Endothelial cell of umbilical vein (primary cell): ENCODE results near the gene PDHX. TPM values are rescaled to one million over a fixed set of nuclear protein-coding genes. Genes with fewer than 3 reads are reported as not detected.

Experiments
- BruUV-seq: library from RNA; stranded (reverse); fragments of 400-500 nt; replicated peaks from 2 replicates; lab custom pipeline; 2021; lab: Mats Ljungman, UMichigan
- CTCF ChIA-PET: fragments of 300-600, 350-600 bp; sonication (Branson Sonifier 250); formaldehyde crosslinking; loops from one replicate; lab custom pipeline; 2021; ENCODE audit warnings: antibody characterized with exemption, inconsistent platforms; lab: Charles Lee
- POLR2A ChIA-PET: fragments of 300-600, 350-600 bp; sonication (Branson Sonifier 250); formaldehyde crosslinking; loops from one replicate; lab custom pipeline; 2021; ENCODE audit warnings: antibody characterized with exemption, inconsistent platforms; lab: Charles Lee
- DNase-seq: peaks from one replicate; pipeline ENCODE4 v3.0.0-alpha.2; 2011; ENCODE audit warnings: low read depth, low spot score
- FAIRE-seq: peaks from 2 replicates; lab custom pipeline; 2011; peaks lifted over from hg19 to GRCh38; lab: Jason Lieb, UNC
- H2AFZ ChIP-seq: 2 replicates; pipeline ENCODE4 v1.6.0; 2012; ENCODE audit warnings: low read depth, low read length, control low read depth, inconsistent platforms
- H3K27ac ChIP-seq: 2 replicates; pipeline ENCODE4 v1.5.1; 2011; ENCODE audit warnings: low read depth, mild to moderate bottlenecking, control low read depth, low read length, moderate library complexity; ENCODE audit not compliant: insufficient read depth
- H3K27me3 ChIP-seq, 2 experiments: 2 replicates each; pipeline versions ENCODE4 v1.6.0 to v1.6.1; 2011; ENCODE audit warnings: low read length in 2 of 2, mixed read lengths in 1 of 2; ENCODE audit not compliant: control insufficient read depth in 2 of 2, insufficient read depth in 2 of 2
- H3K36me3 ChIP-seq, 2 experiments: 2 replicates in 1 of 2; 3 replicates in 1 of 2; pipeline ENCODE4 v1.5.1; 2011; ENCODE audit warnings: low read length in 2 of 2, mild to moderate bottlenecking in 1 of 2, moderate library complexity in 1 of 2; ENCODE audit not compliant: control insufficient read depth in 2 of 2, insufficient read depth in 2 of 2; ENCODE audit errors: extremely low read depth in 1 of 2
- H3K4me1 ChIP-seq: 3 replicates; pipeline ENCODE4 v1.5.1; 2011; ENCODE audit warnings: mild to moderate bottlenecking, low read length; ENCODE audit not compliant: control insufficient read depth, insufficient read depth; ENCODE audit errors: extremely low read depth
- H3K4me2 ChIP-seq: 2 replicates; pipeline ENCODE4 v1.6.1; 2011; ENCODE audit warnings: low read length, control low read depth, mixed read lengths; ENCODE audit not compliant: insufficient read depth
- H3K4me3 ChIP-seq, 3 experiments: fragments of 200-600 bp in 1 of 3; sonication (generic), shearing (Covaris generic) in 1 of 3; replicated peaks in 1 of 3; 2 replicates each; pipeline ENCODE4 v1.5.1; 2011 to 2016; ENCODE audit warnings: control low read depth in 3 of 3, low read length in 3 of 3, mild to moderate bottlenecking in 2 of 3, inconsistent platforms in 1 of 3, low read depth in 1 of 3, moderate library complexity in 1 of 3; ENCODE audit not compliant: insufficient read depth in 1 of 3
- H3K79me2 ChIP-seq: 2 replicates; pipeline ENCODE4 v1.6.0; 2012; ENCODE audit warnings: low read length, inconsistent platforms; ENCODE audit not compliant: control insufficient read depth, insufficient read depth
- H3K9ac ChIP-seq: replicated peaks from 2 replicates; pipeline ENCODE3; 2011; ENCODE audit warnings: low read length, control low read depth; ENCODE audit not compliant: insufficient read depth; ENCODE audit errors: extremely low read depth
- H3K9me1 ChIP-seq: replicated peaks from 3 replicates; pipeline ENCODE4 v1.6.0; 2011; ENCODE audit warnings: mild to moderate bottlenecking, low read length; ENCODE audit not compliant: control insufficient read depth, insufficient read depth; ENCODE audit errors: extremely low read depth
- H3K9me3 ChIP-seq: replicated peaks from 2 replicates; pipeline ENCODE4 v1.5.1; 2012; ENCODE audit warnings: low read length, inconsistent platforms; ENCODE audit not compliant: control insufficient read depth, insufficient read depth
- H4K20me1 ChIP-seq: replicated peaks from 2 replicates; pipeline ENCODE3; 2011; ENCODE audit warnings: mild to moderate bottlenecking, low read length; ENCODE audit not compliant: control insufficient read depth, insufficient read depth; ENCODE audit errors: extremely low read depth
- EZH2 ChIP-seq: IDR thresholded peaks from 2 replicates; pipeline ENCODE4 v1.6.1; 2012; ENCODE audit warnings: borderline replicate concordance, low read depth, mild to moderate bottlenecking, moderate library complexity, low read length, inconsistent platforms; ENCODE audit not compliant: severe bottlenecking
- FOS ChIP-seq: IDR thresholded peaks from 2 replicates; pipeline ENCODE4 v1.6.1; 2011; ENCODE audit warnings: mild to moderate bottlenecking, low read length, moderate library complexity, borderline replicate concordance; ENCODE audit not compliant: insufficient read depth
- GATA2 ChIP-seq: IDR thresholded peaks from 2 replicates; pipeline ENCODE4 v1.7.0; 2011; ENCODE audit warnings: low read depth, mild to moderate bottlenecking, moderate library complexity, mixed read lengths, low read length; ENCODE audit not compliant: insufficient read length, insufficient read depth
- JUN ChIP-seq: IDR thresholded peaks from 2 replicates; pipeline ENCODE4 v1.6.1; 2011; ENCODE audit warnings: borderline replicate concordance, low read depth; ENCODE audit not compliant: insufficient read length, insufficient read depth
- MYC ChIP-seq: IDR thresholded peaks from one replicate; pipeline ENCODE4 v1.6.1; 2011; ENCODE audit warnings: mild to moderate bottlenecking, low read depth, low read length
- POLR2A ChIP-seq: IDR thresholded peaks from 2 replicates; pipeline ENCODE4 v1.6.1; 2012; ENCODE audit warnings: low read depth, mild to moderate bottlenecking, control low read depth, low read length
- POLR2AphosphoS5 ChIP-seq: IDR thresholded peaks from 2 replicates; pipeline ENCODE4 v1.6.1; 2012; ENCODE audit warnings: low read depth, mild to moderate bottlenecking, control low read depth, low read length, moderate library complexity; ENCODE audit not compliant: insufficient read depth
- dilution Hi-C: fragments of 300-500 bp; cut with MboI; formaldehyde crosslinking; loops from one replicate; pipeline ENCODE4 v1.15.0; 2019; ENCODE audit warnings: low sequenced_read_pairs; ENCODE audit not compliant: extremely low pct_ligation_motif_present
- intact Hi-C: fragments of 100-400 bp; cut with micrococcal nuclease; formaldehyde crosslinking; loops from one replicate; pipeline ENCODE4 v1.10.0; 2022
- polyA plus RNA-seq, 4 experiments: library from polyadenylated mRNA; depleted of rRNA in 3 of 4; stranded (reverse) in 3 of 4; unstranded in 1 of 4; fragments of >200 nt; gene quantifications; 2 replicates each; pipeline versions ENCODE4 v1.2.1 to v1.2.3, GENCODE V29; 2011 to 2012; ENCODE audit warnings: missing spikeins in 1 of 4
- total RNA-seq: library from RNA; stranded (reverse); gene quantifications from 2 replicates; pipeline ENCODE4 v1.2.3, GENCODE V29; 2021
- TF ChIP-seq, protein P1 (sequence below): IDR thresholded peaks from 2 replicates; pipeline ENCODE4 v1.6.1; 2011; ENCODE audit not compliant: insufficient read depth, insufficient read length
- TF ChIP-seq, protein P2 (sequence below), 2 donors: IDR thresholded peaks; 1 replicate in 1 of 2; 2 replicates in 1 of 2; pipeline ENCODE4 v1.5.1; 2011; ENCODE audit warnings: low read length in 2 of 2, mild to moderate bottlenecking in 2 of 2, moderate library complexity in 2 of 2, control low read depth in 1 of 2, inconsistent platforms in 1 of 2, low read depth in 1 of 2; ENCODE audit not compliant: insufficient read depth in 1 of 2; ENCODE audit errors: extremely low read depth in 1 of 2

Gene PDHX
- total and polyA plus RNA-seq, 2 donors (not counting 3 experiments of a cell fraction or from before 2014, with no cell fraction given) = 10.5 to 30.5 TPM

DNA sequence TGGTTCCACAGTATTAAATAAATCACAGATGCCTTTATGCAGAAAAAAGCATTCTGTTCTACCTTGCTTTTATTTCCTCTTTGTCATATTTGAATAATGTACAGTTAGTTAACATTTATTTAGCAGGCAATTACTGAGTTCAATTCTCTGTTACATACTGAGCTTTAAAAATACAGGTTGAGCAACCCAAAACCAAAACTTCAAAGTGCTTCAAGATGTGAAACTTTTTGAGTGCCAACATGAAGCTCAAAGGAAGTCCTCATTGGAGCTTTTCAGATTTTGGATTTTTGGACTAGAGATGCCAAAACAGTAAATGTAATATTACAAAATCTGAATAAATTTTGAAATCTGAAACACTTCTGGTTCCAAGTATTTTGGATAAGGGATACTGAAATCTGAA, 54.1 kb downstream of the PDHX start:
- peaks cover 2% of the 10 kb centered on the region for H3K79me2 ChIP-seq
- no peak overlapping the region for H3K27ac ChIP-seq
- H2AFZ ChIP-seq = no peak overlapping the region
- no TSS peak for BruUV-seq
- TF ChIP-seq MYC (no peak), POLR2AphosphoS5 (no peak), POLR2A (no peak), EZH2 (no peak), JUN (no peak), FOS (no peak), GATA2 (no peak)
- TF ChIP-seq, protein P1, sequence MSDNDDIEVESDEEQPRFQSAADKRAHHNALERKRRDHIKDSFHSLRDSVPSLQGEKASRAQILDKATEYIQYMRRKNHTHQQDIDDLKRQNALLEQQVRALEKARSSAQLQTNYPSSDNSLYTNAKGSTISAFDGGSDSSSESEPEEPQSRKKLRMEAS = no peak
- TF ChIP-seq, protein P2, sequence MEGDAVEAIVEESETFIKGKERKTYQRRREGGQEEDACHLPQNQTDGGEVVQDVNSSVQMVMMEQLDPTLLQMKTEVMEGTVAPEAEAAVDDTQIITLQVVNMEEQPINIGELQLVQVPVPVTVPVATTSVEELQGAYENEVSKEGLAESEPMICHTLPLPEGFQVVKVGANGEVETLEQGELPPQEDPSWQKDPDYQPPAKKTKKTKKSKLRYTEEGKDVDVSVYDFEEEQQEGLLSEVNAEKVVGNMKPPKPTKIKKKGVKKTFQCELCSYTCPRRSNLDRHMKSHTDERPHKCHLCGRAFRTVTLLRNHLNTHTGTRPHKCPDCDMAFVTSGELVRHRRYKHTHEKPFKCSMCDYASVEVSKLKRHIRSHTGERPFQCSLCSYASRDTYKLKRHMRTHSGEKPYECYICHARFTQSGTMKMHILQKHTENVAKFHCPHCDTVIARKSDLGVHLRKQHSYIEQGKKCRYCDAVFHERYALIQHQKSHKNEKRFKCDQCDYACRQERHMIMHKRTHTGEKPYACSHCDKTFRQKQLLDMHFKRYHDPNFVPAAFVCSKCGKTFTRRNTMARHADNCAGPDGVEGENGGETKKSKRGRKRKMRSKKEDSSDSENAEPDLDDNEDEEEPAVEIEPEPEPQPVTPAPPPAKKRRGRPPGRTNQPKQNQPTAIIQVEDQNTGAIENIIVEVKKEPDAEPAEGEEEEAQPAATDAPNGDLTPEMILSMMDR (IDR thresholded peaks at IDR 0.05; ENCODE audit: extremely low read depth in 1 of 2, insufficient read depth in 1 of 2, low read depth in 1 of 2, low read length in 2 of 2) = no peak
- FAIRE-seq = no peak
- intact Hi-C loops (loop anchor here (10.0 kb wide), 1 partner anchor 1534 kb away; no protein-coding TSS in a partner anchor), dilution Hi-C loops (no loop called here)
- H3K9me3 ChIP-seq = no peaks in the 10 kb centered on the region
- no peak overlapping the region for H3K4me2 ChIP-seq
- no peak overlapping the region for H3K9ac ChIP-seq
- no peak overlapping the region for H3K4me3 ChIP-seq
- peaks cover 0 to 3% of the 10 kb centered on the region in 2 experiments for H3K36me3 ChIP-seq
- no peak for DNase-seq
- H4K20me1 ChIP-seq = no peaks in the 10 kb centered on the region
- no peaks in the 10 kb centered on the region for H3K27me3 ChIP-seq
- H3K4me1 ChIP-seq = peaks cover 9% of the 10 kb centered on the region
- ChIA-PET POLR2A (no interaction called here), CTCF (no interaction called here)
- no peaks in the 10 kb centered on the region for H3K9me1 ChIP-seq
